GM12801 (cell line): Measurements from ENCODE around the gene ZNF273.

ENCODE experiments used
- TF ChIP-seq, protein P1 (sequence below): IDR thresholded peaks from one replicate; pipeline ENCODE4 v1.5.1; 2011; ENCODE audit warnings: control low read depth; ENCODE audit not compliant: insufficient read length; ENCODE audit errors: extremely low read depth

Gene ZNF273

GRCh38 chr7:64869121-64869725 lies 33.9 kb upstream of the ZNF273 start:
- TF ChIP-seq, protein P1, sequence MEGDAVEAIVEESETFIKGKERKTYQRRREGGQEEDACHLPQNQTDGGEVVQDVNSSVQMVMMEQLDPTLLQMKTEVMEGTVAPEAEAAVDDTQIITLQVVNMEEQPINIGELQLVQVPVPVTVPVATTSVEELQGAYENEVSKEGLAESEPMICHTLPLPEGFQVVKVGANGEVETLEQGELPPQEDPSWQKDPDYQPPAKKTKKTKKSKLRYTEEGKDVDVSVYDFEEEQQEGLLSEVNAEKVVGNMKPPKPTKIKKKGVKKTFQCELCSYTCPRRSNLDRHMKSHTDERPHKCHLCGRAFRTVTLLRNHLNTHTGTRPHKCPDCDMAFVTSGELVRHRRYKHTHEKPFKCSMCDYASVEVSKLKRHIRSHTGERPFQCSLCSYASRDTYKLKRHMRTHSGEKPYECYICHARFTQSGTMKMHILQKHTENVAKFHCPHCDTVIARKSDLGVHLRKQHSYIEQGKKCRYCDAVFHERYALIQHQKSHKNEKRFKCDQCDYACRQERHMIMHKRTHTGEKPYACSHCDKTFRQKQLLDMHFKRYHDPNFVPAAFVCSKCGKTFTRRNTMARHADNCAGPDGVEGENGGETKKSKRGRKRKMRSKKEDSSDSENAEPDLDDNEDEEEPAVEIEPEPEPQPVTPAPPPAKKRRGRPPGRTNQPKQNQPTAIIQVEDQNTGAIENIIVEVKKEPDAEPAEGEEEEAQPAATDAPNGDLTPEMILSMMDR = no peak

- TF ChIP-seq, protein P1 = no peak
Measured at GRCh38 chr7:64869912-64870562, 33.0 kb upstream of the ZNF273 start.

GRCh38 chr7:64870656-64871055 lies 32.4 kb upstream of the ZNF273 start:
- TF ChIP-seq, protein P1 = no peak

- TF ChIP-seq, protein P1 = no peak
Measured at GRCh38 chr7:64871761-64872160, 31.3 kb upstream of the ZNF273 start.

DNA sequence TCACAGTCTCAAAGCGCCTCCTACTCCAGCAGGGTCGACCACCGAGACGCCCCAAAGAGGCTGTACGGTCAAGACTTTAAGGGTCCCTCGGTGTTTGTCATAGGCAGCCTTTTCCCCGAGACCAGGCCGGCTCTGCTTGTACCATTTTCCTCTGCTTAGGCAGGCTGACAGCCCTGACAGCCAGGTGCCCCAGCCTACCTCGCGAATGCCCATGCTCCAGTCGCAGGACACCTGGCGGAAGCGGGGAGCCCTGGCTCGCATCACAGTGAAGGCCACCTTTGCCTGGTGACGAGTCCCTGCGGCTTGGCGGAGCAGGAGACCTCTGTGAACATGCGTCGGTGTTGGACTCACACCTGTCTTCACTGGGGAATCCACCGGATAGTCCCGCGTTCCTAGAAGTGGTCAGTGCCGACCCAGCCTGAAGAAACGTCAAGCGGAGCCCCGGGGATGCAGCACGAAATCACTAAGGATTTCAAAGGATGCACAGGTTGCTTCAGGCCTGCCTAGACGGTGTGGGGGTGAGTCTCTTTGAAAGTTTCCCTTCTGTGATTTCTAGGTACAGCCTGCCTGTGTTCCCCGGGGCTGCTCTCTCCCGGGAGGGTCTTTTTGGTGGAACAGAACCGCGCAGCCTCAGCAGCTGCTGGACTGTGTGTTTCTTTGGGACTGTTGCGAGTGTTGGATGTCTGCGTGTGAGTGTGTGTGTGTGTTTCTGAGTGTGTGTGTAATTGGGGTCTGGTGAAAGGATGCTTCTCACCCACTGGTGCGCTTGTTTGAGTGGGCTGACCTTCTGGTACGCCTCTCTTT lies 30.5 kb upstream of the ZNF273 start:
- TF ChIP-seq, protein P1 = no peak

DNA sequence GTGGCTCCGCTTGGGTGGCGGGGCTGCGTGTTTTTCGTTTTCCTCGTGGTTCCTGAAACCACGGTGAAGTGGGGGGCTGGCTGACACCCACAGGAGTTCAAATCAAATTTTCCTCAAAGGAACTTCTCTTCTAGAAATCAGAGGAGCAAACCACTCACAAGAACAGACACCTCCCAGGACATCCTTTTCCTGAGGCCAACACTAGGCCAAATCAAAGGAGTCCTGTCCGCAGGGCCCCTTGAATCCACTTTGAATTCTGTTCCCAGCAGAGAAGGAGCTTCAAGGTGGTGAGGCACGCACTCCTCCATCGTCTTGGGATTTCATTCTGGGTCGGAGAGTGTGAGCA lies 29.9 kb upstream of the ZNF273 start:
- TF ChIP-seq, protein P1 = no peak

GRCh38 chr7:64873517-64873916 lies 29.6 kb upstream of the ZNF273 start:
- TF ChIP-seq, protein P1 = no peak
